NCI-H82 treated with DMSO at 0.1 percent for 48 hours (cell line): ENCODE results near the gene ESPN.
"Not testable (repeated sequence)": the region's sequence is repeated elsewhere in the genome, so short reads cannot be mapped to it uniquely, and the experiment has no call there.

Experiments used
- DNase-seq: peaks from one replicate; lab custom pipeline; 2025; ENCODE audit not compliant: unreplicated experiment; lab: John Stamatoyannopoulos, UW

Gene ESPN

GRCh38 chr1:6447016-6447817 lies 22.6 kb downstream of the ESPN start:
- DNase-seq: no peak

- no peak for DNase-seq
Observed at GRCh38 chr1:6447818-6448748, 23.5 kb downstream of the ESPN start.

- no peak for DNase-seq
Observed at GRCh38 chr1:6448749-6449631, 24.4 kb downstream of the ESPN start.

GRCh38 chr1:6450005-6450450 lies 25.5 kb downstream of the ESPN start:
- no peak for DNase-seq

GRCh38 chr1:6450486-6450885 lies 25.9 kb downstream of the ESPN start:
- not testable (repeated sequence) for DNase-seq

- DNase-seq: no peak
Observed at GRCh38 chr1:6450943-6451373, 26.4 kb downstream of the ESPN start.

- DNase-seq: not testable (repeated sequence)
Observed at GRCh38 chr1:6453895-6454855, 29.6 kb downstream of the ESPN start.

- no peak for DNase-seq
Observed at GRCh38 chr1:6454856-6455751, 30.5 kb downstream of the ESPN start.

- DNase-seq: not testable (repeated sequence)
Observed at GRCh38 chr1:6455752-6456520, 31.4 kb downstream of the ESPN start.

- DNase-seq: no peak
Observed at GRCh38 chr1:6456800-6457466, 32.4 kb downstream of the ESPN start.

- no peak for DNase-seq
Observed at GRCh38 chr1:6459850-6460265, 35.3 kb downstream of the ESPN start.

GRCh38 chr1:6460301-6461050 lies 35.9 kb downstream of the ESPN start:
- no peak for DNase-seq

- DNase-seq: no peak
Observed at GRCh38 chr1:6461051-6461530, 36.5 kb downstream of the ESPN start.

GRCh38 chr1:6461538-6462411 lies 37.2 kb downstream of the ESPN start:
- DNase-seq: no peak

GRCh38 chr1:6462412-6463119 lies 38.0 kb downstream of the ESPN start:
- no peak for DNase-seq
